ENCODE results near the gene LDHB.
A peak's percentile ranks its signal among the peaks of the same experiment; 100 is the strongest.

Gene LDHB

GRCh38 chr12:21657326-21658077, at the start of gene LDHB:
LDHB (minus strand) TSS chr12:21657842; CDS start chr12:21654671, 3,171 bp downstream.
- ATAC-seq = peak; percentile 98
- TF ChIP-seq ZNF70 (CRISPR knock-in tag; IDR thresholded peaks at IDR 0.05) (peak; percentile 56; the same call in 1 of the 2 replicates), BACH2 (CRISPR knock-in tag; IDR thresholded peaks at IDR 0.05; ENCODE audit: borderline replicate concordance) (no peak)

- TF ChIP-seq BACH2 (CRISPR knock-in tag; IDR thresholded peaks at IDR 0.05; ENCODE audit: borderline replicate concordance) (no peak), ZC3H10 (CRISPR knock-in tag; IDR thresholded peaks at IDR 0.05) (no peak), SNAI2 (CRISPR knock-in tag; IDR thresholded peaks at IDR 0.05) (no peak), ISL1 (CRISPR knock-in tag; IDR thresholded peaks at IDR 0.05) (no peak), TOX (CRISPR knock-in tag; IDR thresholded peaks at IDR 0.05; ENCODE audit: borderline replicate concordance) (no peak), RARB (CRISPR knock-in tag; IDR thresholded peaks at IDR 0.05) (no peak), CSDC2 (CRISPR knock-in tag; IDR thresholded peaks at IDR 0.05) (no peak), ZFP3 (CRISPR knock-in tag; IDR thresholded peaks at IDR 0.05) (no peak), ESRRG (CRISPR knock-in tag; IDR thresholded peaks at IDR 0.05) (no peak), ZNF70 (CRISPR knock-in tag; IDR thresholded peaks at IDR 0.05) (no peak), CREB5 (CRISPR knock-in tag; IDR thresholded peaks at IDR 0.05; ENCODE audit: low read depth) (no peak), CSRNP3 (CRISPR knock-in tag; IDR thresholded peaks at IDR 0.05) (no peak), PPARA (CRISPR knock-in tag; IDR thresholded peaks at IDR 0.05; ENCODE audit: borderline replicate concordance) (no peak), TCF4 (CRISPR knock-in tag; IDR thresholded peaks at IDR 0.05; ENCODE audit: borderline replicate concordance) (no peak), ZNF8 (CRISPR knock-in tag; IDR thresholded peaks at IDR 0.05) (no peak), ZNF565 (CRISPR knock-in tag; conservative IDR thresholded peaks at IDR 0.05; ENCODE audit: low read depth) (no peak), ARNTL (CRISPR knock-in tag; IDR thresholded peaks at IDR 0.05; ENCODE audit: borderline replicate concordance, low read depth) (no peak), TSHZ2 (CRISPR knock-in tag; IDR thresholded peaks at IDR 0.05) (no peak)
- ATAC-seq = no peak
Measured at GRCh38 chr12:21704847-21705246, 47.2 kb upstream of the LDHB start.

- no peak for ATAC-seq
- TF ChIP-seq RARB (CRISPR knock-in tag; IDR thresholded peaks at IDR 0.05) = no peak
- TF ChIP-seq GLIS3 (CRISPR knock-in tag; IDR thresholded peaks at IDR 0.05) = no peak
- no peak for TF ChIP-seq OSR1 (CRISPR knock-in tag; IDR thresholded peaks at IDR 0.05)
- no peak for TF ChIP-seq ZFP3 (CRISPR knock-in tag; IDR thresholded peaks at IDR 0.05)
- no peak for TF ChIP-seq PATZ1 (CRISPR knock-in tag; IDR thresholded peaks at IDR 0.05; ENCODE audit: borderline replicate concordance)
- TF ChIP-seq SNAI2 (CRISPR knock-in tag; IDR thresholded peaks at IDR 0.05) = no peak
- TF ChIP-seq ZNF8 (CRISPR knock-in tag; IDR thresholded peaks at IDR 0.05) = no peak
- TF ChIP-seq POU6F1 (CRISPR knock-in tag; IDR thresholded peaks at IDR 0.05; ENCODE audit: borderline replicate concordance, low read depth) = no peak
- TF ChIP-seq CSDC2 (CRISPR knock-in tag; IDR thresholded peaks at IDR 0.05) = no peak
- no peak for TF ChIP-seq CREB5 (CRISPR knock-in tag; IDR thresholded peaks at IDR 0.05; ENCODE audit: low read depth)
- no peak for TF ChIP-seq CSRNP3 (CRISPR knock-in tag; IDR thresholded peaks at IDR 0.05)
- TF ChIP-seq PPARA (CRISPR knock-in tag; IDR thresholded peaks at IDR 0.05; ENCODE audit: borderline replicate concordance) = no peak
- no peak for TF ChIP-seq ZNF565 (CRISPR knock-in tag; conservative IDR thresholded peaks at IDR 0.05; ENCODE audit: low read depth)
Measured at GRCh38 chr12:21699851-21700250, 42.2 kb upstream of the LDHB start.
